HG03066 (cell line): ENCODE results near the gene SERPINB6.
"Not testable (repeated sequence)": the region's sequence is repeated elsewhere in the genome, so short reads cannot be mapped to it uniquely, and the experiment has no call there.

Source experiments
- ATAC-seq: cut with Tn5 transposase; IDR thresholded peaks from one replicate; pipeline ENCODE4 v1.9.1; 2021; ENCODE audit warnings: low read depth; ENCODE audit not compliant: unreplicated experiment

The SERPINB6 gene

DNA sequence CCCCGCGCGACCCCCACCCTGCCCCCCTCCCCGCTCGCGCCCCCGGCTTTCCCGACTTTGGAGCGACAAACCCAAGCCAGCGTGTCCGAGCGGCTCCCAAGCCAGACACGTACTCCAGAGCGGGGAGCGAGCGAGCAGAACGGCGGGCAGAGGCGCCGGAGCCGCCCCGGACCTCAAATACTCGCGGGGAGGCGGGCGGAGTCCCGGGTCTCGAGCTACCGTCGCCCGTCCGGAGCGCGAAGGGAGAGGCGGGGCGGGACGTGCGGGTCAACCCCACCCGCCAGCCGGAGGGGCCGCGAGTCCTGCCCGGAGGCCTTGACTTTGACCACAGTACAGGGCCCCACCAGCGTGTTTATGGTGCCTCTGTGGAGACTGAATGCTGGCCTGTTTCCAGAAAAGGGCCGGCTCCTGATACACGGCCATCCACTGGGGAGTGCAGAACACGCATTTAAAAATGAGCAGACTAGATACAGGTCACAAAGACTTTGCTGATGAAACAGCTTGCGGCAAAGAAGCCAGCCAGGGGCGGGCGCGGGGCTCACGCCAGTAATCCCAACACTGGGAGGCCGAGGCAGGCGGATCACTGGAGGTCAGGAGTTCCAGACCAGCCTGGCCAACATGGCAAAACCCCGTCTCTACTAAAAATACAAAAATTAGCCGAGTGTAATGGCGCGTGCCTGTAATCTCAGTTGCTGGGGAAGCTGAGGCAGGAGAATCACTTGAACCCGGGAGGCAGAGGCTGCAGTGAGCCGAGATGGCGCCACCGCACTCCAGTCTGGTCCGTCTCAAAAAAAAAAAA lies at the start of gene SERPINB6:
Gene SERPINB6 (minus strand): TSS at position 148 of the 799 bp plus-strand sequence. CDS start 12,235 bp downstream, outside the sequence.
- no peak for ATAC-seq

DNA sequence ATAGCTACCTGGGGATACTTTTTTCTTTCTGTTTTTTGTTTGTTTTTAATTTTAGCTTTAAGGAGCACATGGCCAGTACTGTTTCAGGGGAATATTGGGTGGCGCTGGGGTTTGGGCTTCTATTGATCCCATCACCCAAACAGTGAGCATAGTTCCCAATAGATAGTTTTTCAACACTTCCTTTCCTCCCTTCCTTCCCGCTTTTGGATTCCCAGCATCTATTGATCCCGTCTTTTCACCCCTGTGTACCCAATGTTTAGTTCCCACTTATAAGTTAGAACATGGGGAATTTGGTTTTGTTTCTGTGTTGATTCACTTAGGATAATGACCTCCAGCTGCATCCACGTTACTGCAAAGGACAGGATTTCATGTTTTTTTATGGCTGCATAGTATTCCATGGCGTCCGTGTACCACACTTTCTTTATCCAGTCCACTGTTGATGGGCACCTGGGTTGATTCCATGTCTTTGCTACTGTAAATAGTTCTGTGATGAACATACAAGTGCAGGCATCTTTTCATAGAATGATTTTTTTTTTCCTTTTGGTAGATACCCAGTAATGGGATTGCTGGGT lies 48.5 kb upstream of the SERPINB6 start:
- no peak for ATAC-seq

DNA sequence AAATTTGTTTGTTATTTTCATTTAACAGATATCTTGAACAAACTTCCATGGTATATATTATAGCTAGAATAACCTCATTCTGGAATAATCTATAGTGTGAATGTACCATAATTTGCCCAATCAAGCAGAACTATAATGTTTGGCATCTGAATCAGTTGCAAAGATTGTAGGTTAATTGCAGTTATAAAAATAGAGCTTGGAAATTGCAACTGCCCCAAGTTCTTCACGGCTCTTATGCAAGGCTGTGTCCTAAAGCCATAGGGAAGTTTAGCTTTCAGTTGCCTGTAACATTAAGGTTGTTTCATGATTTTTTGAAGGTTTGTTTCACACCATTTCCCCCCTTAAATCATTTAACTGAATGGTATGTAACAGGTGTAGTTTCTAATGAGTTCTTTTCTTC lies 47.7 kb upstream of the SERPINB6 start:
- ATAC-seq: no peak

DNA sequence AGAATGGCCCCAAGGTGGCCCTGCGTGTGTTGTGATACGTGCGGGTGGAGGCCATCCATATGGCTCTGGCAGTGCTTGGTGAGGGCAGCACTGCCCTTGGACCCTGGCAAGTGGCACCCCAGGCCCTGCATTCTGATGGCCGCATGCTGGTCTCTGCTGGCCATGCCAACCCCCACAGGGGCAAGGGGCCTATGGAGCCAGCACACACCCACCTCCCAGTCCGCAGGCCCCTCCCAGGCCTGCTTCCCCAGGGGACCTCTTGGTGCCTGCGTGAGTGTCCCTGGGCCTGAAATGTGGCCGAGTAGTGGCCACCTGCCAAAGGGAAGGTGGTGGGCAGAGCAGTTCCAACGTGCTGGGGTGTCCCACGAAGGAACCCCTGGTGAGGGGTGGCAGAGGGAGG lies 45.9 kb upstream of the SERPINB6 start:
- no peak for ATAC-seq

DNA sequence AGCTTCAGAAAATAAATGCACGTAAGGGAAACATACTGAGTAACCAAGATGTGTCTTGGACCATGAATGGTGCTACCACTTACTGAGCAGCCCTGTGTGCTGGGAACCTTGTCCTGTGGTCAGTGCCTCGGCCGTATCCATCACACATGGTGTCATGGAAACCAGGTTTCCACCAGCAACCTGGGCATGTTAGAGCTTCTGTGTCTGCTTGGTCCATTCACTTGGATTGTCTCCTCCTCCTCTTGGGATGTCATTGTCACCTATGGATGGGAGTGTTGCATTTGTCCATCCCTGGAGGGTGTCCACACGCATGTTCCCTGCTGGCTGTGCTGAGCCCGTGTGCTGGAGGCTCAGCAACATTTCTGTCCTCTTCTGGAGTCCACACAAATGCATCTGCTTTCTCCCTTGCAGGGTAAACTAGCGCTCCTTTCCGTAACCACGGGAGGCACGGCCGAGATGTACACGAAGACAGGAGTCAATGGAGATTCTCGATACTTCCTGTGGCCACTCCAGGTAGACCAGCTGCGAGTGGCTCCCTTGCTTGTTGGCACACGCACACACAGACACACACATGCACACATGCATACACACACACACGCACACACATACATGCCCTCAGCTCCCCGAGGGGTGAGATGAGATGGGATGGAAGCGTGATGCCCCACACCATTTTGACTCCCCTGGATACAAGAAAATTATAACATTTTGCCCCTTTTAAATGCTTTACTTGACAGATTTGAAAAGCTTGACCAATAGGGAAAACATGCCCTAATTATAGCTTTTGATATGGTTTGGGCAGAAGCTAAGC lies 45.3 kb upstream of the SERPINB6 start:
- ATAC-seq: no peak

DNA sequence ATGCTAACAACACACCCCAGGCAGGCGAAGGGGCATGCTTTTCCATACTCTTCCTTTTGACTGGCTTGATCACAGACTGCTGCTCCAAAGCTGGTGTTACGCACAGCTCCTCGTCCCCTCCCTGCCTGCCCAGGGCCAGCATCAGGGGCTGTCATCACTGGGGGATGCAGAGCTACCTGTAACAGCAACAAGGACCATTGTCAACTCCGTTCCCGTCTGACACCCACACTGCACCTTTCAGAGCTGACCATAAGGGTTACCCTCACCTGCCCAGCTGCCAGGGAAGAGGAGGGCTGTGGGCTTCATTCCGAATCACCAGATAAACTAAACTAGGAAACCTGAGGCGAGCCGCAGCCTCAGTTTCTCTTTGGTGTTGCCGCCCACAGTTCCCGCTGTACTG lies 43.8 kb upstream of the SERPINB6 start:
- ATAC-seq: no peak

DNA sequence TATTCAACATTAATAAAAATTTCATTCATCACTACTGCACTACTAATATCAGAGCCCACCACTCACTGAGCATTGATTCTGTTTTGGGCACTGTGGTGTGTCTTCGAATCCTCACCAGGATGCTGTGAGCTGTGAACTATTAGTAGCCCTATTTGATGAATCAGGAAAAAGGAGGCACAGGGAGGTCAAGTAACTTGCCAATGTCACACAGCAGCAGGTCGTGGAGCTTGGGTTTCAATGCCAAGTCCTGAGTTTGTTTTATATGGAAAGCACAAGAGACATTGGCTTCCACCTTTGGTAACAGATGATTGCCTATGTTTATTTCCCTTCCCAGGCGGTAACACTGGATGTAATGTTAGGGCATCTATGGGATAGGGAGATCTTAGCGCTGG lies 43.3 kb upstream of the SERPINB6 start:
- ATAC-seq: no peak

DNA sequence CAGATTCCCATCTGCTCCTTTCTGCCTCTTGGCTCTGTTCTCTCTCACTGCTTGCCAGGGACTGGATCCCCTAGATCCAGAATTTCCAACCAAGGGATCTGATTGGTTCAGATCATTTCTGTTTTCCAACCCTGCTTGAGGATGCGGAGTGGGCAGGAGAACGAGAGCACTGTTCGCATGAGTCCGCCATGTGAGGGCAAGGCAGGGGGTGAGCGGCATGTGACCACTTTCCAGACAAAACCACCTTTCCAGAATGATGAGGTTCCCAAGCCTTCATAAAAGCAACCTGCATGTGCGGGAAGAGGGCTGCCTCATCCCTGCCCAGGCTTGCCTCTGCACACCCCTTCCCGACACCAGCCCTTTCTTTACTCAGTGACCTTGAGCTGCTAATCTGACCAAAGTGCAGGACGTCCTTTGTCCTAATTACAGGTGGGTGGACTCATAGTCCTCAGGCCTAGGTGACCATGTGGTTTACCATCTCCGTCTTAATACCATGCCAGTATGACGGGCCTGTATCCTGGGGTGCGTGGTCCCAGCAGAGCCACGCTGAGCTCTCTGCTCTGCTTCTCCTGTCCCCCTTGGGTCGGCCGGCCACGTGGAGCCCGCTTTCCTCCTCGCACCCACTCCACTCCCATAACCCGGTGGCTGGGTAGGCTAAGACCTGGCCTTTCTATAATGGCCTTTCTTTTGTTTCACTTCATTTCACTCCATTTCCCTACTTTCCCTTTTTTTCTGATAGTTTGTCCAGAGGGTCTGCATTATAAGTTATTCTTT lies 42.7 kb upstream of the SERPINB6 start:
- ATAC-seq: no peak

DNA sequence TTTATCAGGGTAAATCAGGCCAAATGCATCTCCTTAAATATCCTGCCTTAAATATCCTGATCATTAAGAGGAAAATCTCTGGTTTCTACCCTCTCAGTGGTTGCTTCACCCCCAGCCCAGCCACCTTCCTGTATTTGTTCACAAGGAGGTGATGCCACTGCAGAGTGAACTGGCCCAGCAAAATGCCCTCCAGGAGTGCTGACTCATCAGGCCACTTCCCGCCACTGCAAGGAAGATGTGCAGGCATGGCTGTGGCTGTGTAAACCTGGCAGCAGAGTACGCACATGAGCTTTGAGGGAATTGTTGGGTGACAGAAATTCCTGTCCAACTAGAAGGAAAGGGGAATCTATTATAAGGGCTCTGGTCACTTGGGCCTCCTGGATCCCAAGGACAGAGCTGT lies 42.1 kb upstream of the SERPINB6 start:
- no peak for ATAC-seq

DNA sequence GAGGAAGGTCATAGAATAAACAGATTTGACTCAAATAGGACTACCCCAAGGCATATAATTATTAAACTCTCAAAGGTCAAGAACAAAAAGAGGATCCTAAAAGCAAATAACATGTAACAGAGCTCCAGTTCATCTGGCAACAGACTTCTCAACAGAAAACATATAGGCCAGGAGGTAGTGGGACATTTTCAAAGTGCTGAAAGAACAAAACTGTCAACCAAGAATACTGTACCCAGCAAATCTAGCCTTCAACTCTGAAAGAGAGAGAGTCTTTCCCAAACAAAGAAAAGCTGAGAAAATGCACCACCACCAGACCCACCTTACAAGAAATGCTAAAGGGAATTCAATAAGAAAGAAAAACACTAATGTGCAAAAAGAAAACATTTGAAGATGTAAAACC lies 40.2 kb upstream of the SERPINB6 start:
- no peak for ATAC-seq

DNA sequence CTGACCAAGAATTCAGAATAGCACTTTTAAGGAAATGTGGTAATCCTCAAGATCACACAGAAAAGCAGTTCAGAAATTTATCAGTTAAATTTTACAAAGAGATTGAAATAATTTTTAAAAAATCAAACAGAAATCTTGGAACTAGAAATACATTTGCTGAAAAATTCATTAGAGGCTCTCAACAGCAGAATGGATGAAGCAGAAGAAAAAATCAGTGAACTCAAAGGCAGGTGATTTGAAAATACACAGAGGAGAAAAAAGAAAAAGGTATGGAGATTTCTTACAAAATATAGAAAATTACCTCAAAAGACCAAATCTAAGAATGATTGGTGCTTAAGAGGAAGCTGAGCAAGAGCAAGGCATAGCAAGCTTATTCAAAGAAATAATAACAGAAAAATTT lies 39.8 kb upstream of the SERPINB6 start:
- ATAC-seq: no peak

DNA sequence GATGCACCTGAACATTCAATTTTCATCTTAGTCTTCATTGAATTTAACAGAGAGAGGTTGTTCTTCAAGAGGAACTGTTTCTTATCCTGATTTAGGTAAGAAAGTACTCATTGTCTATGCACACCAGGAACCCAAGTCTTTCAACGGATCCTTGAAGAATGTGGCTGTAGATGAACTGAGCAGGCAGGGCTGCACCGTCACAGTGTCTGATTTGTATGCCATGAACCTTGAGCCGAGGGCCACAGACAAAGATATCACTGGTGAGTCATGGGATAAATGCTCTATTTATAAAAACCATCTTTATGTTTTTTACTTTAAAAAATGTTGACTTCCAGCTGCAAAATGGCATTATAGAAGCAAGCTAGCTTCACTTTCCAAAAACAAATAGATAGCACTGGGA lies 38.6 kb upstream of the SERPINB6 start:
- no peak for ATAC-seq

DNA sequence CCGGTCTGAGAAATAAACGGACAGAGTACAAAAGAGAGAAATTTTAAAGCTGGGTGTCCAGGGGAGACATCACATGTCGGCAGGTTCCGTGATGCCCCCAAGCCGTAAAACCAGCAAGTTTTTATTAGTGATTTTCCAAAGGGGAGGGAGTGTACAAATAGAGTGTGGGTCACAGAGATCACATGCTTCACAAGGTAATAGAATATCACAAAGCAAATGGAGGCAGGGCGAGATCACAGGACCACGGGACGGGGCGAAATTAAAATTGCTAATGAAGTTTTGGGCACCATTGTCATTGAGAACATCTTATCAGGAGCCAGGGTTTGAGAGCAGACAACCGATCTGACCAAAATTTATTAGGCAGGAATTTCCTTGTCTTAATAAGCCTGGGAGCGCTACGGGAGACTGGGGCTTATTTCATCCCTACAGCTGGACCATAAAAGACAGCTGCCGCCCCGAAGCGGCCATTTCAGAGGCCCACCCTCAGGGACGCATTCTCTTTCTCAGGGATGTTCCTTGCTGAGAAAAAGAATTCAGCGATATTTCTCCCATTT lies 37.4 kb upstream of the SERPINB6 start:
- ATAC-seq: not testable (repeated sequence)

DNA sequence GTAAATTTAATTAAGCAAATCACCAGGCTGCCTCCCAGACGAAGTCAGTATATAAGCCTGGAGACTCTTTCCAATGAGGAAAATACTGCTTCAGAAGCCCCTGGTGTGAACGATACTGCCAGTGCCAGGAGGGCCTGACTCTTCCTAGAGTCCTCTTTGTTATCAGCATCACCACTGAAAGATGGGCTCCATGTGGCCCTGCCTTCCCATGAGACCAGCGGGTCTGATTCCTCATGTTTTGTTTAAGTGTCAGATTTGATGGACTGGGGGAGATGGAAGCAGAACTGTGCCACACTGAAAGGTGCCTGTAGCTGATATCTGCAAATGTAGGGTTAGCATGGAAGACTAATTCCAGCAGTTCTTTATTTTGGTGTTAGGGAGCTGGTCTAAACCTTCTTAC lies 36.2 kb upstream of the SERPINB6 start:
- no peak for ATAC-seq

DNA sequence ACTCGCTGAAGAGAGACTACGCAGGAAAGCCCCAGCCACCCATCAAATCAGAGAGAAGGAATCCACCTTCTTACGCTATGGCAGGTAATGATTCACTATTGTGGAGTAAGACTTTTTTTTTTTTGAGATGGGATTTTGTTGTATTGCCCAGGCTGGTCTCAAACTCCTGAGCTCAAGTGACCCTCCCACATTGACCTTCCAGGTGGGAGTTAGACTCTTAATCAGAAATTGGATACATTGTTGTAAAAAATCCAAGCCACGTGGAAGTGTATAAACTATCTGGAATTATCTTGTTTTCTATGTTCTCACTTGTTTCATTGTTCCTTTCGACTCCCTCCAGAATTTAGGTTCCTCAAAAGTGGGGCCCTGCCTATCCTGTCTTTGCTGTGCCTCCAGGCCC lies 35.1 kb upstream of the SERPINB6 start:
- no peak for ATAC-seq

DNA sequence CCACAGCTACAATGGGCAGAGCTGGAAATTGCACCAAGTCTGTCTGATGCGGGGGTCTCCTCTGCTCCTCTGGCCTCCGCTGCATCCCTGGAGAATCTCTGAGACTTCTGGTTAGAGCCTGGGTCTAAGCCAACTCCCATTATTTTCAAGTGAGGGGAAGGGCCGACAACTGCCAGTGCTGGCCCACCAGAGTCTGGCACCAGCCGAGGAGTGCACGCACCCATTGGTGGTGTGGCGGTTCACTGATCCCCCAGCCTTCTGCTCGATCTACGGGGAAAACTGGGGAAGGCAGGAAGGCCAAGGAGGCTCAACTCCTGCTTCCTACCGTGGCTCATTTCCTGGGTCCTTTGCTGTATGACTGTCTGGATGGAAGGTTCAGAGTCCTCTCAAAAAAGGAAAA lies 34.5 kb upstream of the SERPINB6 start:
- no peak for ATAC-seq

DNA sequence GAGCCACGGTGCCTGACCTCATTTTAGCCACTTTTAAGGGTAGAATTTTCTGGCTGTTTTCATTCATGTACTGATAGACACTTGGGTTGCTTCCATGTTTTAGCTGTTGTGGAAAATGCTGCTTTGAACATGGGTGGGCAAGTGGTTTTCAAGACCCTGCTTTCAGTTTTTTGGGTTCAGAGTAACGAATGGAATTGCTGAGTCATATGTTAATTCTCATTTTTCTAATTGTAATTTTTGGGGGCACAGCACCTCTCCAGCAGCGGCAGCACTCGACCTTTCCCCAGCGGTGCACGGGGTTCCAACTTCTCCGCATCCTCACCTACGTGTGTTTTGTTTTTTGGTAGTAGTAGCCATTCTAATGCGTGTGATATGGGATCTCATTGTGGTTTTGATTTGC lies 33.7 kb upstream of the SERPINB6 start:
- no peak for ATAC-seq

DNA sequence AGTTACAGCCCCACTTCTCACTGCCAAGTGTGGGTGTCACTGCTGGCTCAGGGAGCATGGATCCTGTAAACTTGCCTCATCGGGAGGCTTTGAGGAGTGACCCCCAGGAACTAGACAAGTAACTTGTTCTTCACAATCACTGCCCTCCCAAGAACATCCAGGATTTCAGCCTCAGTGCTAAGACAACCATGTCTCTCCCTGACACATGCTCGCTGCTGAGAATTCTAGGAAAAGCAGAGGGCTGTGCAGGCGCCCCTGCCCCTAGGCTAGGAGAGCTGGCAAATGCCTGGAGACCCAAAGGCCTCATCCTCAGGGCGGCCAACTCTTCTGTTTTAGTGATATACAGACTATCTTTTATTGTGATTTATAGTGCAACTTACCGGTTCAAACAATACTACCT lies 31.9 kb upstream of the SERPINB6 start:
- ATAC-seq: not testable (repeated sequence)

DNA sequence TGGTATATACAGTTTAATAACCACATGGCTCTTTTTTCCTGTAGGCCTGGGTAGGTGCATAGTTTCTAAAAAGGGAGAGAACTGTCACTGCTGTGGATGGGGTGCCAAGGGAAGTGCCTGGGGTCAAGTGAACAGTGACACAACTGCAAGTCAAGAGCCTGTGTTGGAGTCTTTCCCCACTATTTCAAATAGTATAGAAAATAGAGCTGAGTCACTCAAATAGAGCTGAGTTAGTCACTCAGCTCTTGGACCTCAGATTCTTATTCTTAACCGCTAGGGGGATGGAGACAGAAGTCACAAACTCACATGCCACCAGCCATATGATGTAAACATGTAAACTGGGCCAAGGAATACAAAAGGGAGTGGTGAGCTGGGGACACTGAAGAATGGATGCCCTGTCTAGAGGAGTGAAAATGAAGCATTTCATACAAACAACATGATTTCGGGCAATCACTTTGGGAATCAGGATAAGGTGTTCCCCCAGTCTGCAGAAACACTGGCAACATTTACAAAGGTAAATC lies 30.5 kb upstream of the SERPINB6 start:
- ATAC-seq: no peak

DNA sequence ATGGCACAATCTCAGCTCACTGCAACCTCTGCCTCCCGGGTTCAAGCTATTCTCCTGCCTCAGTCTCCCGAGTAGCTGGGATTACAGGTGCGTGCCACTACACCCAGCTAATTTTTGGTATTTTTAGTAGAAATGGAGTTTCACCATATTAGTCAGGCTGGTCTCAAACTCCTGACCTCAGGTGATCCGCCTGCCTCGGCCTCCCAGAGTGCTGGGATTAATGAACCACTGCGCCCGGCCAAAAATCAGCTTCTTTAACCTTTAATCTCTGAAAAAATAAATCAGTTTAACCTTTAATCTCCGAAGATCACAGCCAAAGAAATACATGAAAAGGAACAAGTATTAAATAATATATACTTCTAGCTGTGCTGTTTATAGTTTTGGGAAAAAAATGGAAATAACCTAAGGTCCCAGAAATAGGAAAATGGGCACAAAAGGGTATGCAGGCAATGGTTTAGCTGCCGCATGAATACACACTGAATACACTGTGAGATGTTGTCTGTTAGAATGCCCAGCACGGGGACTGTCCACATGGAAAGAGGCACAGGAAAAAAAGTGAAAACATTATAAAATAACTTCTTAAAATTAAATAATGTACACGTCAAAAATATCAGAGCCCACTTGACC lies 29.9 kb upstream of the SERPINB6 start:
- ATAC-seq: no peak
